NOMO-1 treated with DMSO at 0.1 percent for 48 hours (cell line): ENCODE measurements around the gene FIGNL2.
"Not testable (repeated sequence)": the region's sequence is repeated elsewhere in the genome, so short reads cannot be mapped to it uniquely, and the experiment has no call there.

Experiments used
- DNase-seq: peaks from one replicate; lab custom pipeline; 2025; ENCODE audit not compliant: unreplicated experiment; lab: John Stamatoyannopoulos, UW

The FIGNL2 gene

DNA sequence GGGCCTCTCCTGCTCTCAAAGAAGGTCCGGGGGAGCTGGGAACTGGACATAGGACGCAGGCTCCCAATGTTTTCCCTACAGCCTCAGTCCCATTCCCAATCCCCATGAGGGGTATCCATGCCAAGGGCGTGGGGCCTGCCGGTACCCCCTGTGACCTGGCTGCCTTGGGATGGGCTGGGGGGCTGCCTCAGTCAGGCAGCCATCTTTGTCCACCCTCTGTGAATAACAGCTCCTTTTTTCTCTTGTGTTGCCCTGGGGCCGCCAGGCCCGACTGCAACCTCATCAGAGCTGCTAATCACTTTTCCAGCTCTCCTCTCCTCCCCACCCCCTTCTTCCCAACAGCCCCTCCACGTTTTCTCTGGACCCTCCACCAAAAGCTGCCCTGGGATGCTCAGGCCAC lies 11.2 kb downstream of the FIGNL2 start:
- DNase-seq = no peak

DNA sequence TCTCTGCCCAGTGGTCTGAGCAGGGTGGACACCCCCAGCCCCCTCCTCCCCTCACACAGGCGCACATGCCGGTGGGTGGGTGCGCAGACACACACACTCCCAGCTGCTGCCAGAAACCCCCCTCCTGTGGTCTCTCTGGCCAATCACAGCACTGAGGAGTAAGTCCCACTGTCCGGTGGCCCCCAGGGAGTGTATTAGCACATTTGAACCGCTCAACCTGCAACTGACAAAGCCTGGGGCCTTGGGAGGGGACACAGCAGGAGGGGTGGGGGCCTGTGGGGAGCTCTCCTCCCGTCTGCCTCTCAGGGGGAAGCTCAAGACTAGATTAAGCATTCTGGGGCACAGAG lies 11.7 kb downstream of the FIGNL2 start:
- no peak for DNase-seq

DNA sequence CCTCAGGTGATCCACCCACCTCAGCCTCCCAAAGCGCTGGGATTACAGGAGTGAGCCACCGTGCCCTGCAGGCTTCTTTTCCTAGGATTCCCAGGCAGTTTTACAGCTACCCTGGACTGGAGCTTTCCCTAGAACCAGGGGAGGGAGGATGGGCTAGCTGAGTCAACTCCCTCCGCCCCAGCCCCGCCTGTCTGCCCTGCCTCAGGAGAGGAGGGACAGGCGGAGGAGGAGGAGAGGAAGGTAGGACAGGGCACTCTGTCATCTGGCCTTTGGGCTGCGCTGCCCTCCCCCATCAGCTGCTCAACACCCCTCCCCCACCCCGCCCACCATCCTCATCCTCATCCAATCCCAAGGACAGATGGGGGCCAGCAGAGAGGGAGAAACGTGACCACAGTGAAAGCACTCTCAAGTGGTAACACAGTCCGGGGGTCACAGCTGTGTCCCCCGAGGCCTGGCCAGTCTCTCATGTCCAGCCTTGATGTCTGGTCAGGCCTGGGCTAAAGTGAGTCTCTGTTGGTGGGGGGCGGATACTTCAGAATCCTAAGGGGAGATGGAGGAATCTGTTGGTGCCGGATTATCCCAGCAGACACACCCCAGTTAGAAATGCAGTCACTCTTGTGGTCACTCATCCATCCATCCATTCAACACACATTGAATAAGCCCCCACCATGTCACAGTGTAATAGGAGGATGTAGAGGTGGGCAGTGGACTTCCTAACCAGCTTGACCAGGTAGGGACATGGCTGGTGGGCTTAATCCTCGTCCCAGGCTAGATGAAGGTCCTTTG lies 12.3 kb downstream of the FIGNL2 start:
- DNase-seq = no peak

DNA sequence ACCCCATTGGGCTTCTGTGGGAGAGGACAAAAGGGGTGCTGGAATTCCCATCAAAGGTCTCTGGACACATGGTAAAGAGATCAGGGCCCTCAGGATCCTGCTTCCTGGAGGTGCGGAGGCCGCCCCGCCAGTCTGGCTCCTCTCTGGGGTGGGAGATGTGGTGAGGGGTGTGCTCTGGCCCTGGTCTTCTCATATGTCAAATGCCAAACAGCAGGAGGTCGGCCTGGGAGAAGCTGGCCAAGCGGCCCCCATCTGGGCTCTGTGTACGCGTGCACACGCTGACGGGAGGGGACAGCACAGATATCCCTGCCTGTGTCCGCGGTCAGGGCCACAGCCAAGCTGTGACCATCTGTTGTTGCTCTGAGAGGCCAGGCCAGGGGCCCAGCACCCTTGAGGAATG lies 14.1 kb downstream of the FIGNL2 start:
- DNase-seq = no peak

DNA sequence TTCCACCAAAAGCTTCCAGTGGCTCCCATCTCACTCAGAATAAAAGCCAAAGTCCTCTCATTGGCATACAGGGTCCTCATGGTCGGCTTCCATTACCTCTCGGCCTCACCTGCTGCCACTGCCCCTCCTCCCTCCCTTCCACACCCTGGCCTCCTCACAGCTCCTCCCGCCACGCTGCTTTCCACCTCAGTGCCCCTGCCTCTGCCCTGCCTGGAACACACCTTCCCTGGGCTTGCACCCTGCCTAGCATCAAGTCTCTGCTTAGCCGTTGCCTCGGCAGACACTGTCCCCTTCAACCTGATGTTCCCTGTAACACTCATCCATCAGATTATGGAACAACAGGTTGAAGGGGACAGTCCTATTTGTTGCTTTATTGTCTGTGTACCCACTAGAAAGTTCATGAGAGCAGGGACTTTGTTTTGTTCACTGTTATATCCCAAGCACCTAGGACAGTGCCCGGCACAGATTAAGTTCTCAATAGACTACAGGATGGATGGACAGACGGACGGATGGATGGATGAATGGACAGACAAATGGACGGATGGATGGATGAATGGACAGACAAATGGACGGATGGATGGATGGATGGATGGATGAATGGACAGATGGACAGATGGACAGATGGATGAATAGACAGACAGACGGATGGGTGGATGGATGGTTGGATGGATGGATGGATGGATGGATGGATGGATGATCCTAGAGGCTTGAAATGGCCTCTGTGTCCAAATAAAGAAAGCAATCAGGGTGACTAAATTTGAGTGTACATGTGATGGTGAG lies 14.9 kb downstream of the FIGNL2 start:
- DNase-seq = no peak

DNA sequence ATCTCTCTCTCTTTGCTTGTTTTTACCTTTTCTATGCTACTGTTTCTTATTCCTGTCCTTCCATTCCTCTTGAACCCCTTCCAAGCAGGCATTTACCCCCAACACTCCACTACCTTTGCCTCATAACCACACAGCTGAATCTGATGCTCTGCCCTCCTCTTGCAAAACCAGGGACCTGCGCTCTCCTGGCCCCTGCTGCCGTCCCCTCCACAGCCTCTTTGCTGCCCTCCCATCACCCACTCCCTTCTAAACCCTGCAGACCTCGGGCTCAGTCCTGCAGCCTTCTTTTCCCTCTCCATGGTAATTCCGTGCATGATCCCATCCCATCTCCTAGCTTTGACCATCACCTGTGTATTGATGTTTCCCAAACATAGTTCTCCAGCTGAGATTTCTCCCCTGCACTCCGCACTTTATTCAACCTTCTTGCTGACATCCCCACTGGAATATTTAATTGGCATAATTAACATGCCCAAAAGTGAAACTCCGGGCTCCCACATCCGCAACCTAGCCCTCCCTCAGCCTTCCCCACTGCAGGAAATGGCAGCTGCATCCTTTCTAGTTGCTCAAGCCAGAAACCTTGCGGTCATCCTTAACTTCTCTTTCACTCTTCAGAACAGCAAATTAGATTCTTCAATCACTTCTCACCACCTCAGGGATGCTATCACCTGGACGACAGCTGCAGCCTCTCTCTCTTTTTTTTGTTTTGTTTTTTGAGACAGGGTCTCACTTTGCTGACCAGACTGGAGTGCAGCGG lies 16.0 kb downstream of the FIGNL2 start:
- peak; percentile 85 for DNase-seq

DNA sequence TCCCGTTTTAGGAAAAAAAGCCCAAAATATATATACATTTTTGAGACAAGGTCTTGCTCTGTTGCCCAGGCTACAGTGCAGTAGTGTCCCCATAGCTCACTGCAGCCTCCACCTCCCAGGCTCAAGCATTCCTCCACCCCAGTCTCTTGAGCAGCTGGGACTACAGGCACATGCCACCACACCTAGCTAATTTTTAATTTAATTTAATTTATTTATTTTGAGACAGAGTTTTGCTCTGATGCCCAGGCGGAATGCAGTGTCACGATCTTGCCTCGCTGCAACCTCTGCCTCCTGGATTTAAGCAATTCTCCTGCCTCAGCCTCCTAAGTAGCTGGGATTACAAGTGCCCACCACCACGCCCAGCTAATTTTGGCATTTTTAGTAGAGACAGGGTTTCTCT lies 16.7 kb downstream of the FIGNL2 start:
- DNase-seq = not testable (repeated sequence)

DNA sequence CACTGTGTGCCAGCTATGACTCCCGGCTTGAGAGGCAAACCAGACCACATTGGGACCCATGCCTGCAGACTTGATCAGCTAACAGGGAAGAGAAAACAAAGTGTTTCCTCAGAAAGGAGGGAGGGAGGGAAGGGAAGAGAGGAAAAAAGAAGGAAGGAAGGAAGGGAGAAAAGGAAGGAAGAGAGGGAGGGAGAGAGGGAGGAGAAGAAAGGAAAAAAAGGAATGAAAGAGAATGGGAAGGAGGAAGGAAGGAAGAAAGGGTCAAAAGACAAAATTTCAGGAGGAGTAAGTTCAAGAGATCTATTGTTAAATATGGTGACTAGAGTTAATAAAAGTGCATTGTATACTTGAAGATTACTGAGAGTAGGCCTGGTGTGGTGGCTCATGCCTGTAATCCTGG lies 18.9 kb downstream of the FIGNL2 start:
- DNase-seq = no peak

DNA sequence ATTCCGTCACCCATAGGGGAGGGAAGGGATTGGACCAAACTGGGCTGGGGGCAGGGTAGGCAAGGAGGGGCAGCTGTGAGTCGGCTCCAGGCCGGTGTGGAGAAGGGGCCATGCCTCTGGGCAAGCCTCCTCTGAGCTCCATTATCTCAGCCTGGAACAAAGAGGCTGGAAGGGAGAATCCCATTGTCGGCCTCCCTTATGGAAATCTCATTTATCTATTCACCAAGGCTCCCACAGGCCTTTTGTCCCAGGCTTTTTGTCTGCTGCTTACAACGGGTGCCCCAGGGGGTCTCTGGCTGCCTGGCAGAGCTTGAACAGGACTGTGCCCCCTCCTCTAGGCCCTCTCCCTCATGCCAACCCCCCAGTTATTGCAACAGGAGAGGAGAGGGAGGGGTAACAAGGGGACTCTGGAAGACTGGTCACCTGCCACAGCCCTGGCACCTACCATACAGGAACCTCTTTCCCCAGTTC lies 19.5 kb downstream of the FIGNL2 start:
- no peak for DNase-seq

DNA sequence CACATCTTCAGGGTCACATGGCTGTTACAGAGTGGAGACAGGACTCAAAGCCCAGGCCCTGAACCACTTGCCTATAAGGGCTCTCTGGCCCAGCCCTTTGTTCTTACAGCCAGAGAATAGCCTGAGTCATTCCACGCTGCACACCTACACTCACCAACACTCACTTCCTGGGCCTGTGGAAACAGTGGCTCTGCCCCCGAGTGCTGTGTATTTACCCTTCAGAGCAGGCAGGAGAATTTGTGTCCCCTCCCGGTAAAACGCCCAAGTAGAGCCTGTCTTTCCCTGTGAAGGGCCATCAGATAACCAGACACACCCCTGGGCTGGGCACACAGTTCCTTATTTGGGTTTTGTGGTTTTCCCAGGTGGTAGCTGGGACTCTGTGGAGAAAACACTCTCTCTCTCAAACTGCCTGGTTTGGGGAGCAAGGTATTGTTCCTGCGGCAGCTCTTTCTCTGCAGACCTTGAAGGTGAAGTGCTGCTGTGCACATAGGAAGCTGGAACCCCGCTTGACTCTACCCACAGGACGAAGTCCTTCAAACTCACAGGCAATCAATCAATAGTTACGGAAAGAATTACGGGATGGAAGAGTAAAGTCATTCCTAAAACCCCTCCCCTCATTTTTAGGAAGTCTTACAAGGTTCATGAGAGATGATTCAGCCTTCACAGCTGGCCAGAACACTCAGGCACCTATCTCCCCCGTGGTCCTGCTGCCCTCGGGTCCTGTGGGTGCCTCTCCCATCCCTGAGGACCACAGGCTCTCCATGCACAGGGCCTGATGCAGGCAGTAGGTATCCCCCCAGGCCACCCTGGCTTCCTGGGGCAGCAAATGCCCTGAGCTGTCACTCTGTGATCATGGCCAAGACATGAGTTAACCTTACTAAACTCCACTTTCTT lies 20.3 kb downstream of the FIGNL2 start:
- peak; percentile 45 for DNase-seq

DNA sequence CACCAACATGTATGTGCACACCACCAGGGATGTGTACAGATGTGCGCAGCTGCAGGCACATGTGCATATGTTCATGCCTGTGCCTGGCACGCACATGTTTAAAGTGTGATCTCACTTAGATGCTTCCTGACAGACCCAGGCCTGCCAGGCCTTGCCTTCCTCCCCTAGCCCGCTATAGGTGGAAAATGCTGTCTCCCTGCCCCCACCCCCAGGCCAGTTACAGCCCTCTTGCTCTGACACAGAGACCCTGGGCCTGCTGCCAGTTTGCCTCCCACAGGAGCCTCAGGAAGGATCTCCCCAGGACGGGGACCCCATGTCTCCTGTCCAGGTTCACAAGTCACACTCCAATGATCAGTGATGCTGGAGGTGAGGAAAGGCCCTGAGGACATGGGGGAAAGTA lies 21.6 kb downstream of the FIGNL2 start:
- DNase-seq = no peak

DNA sequence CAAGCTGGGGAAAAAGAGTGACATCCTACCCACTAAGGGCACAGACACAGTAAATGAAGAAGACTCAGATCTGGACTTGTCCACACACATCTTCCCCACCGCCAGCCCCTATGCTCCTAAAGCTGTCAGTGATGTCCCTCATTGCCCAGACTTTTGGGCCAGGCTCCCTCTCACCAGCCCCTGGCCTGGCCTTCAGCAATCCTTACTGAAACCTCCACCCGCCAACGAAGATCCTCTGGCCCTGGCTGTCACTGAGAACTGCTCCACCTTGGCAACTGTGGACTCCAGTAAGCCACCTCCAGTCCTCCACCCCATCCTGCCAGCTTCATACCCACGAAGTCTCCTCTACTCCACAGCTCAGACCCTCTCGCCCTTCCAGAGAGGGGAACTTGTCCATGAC lies 23.3 kb downstream of the FIGNL2 start:
- no peak for DNase-seq

DNA sequence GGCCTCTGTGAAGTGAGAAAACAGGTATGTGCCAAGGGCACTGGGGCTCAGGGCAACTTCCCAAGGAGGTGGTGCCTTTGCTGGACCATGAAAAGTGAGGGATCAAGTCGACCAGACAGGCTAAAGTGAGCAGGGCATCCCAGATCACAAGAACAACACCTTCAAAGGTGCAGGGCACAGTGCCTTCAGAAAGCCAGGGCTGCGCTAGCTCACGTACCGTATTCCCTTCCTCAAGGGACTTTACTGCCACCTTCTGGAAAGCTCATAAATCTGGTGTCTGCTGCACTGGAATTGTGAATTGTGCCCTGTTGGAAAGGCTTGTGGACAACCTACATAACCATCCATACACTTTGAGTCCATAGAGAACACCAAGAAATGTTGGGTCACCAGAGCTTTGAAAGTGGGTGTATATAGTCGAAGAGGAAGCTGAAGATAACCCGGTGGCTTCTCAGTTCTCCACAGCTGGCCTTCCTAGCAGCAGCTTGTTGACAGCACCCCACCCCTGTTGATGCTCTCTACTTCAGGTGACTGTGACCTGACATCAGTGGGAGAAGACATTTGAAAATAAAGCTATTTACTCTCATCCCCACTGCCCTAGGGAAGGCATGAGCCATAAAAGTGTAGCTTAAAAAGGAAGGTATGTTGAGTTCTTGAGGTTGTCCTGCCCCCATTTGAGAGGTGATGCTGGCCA lies 24.5 kb downstream of the FIGNL2 start:
- DNase-seq = no peak

DNA sequence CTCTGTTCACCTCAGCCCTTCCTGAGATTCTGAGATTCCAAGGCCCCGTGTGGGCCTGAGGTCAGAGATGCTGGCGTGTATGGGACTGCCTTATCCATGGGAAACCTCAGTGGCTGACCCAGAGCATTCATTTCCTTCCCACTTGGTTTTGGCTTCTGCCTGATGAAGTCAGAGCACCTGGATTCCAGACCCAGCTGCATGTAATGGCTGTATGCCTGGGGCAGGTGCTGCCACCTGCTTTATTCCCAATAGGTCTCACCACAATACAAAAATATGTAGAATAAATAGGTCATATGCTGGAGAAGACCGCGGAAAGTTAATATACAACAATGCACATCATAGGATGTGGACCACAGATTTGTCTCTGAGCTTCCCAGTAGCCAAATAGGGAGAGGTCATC lies 25.6 kb downstream of the FIGNL2 start:
- DNase-seq = no peak

DNA sequence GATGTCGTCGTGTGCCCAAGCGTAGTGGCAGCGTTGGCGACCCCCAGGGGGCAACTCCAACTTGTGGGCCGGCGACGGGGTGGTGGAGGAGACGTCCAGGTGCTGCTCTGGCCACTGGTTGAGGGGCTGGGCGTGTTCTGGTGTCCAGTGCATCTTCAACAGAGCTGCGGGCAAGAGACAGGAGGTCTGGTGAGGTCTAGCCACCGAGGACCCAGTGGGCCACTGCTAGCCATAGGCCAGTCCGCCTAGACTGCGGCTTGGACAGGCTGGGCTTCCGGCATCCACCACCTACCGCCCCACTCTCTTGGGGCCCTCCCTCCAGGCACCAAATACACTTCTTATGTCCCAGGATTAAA lies 26.3 kb downstream of the FIGNL2 start:
- DNase-seq = no peak

DNA sequence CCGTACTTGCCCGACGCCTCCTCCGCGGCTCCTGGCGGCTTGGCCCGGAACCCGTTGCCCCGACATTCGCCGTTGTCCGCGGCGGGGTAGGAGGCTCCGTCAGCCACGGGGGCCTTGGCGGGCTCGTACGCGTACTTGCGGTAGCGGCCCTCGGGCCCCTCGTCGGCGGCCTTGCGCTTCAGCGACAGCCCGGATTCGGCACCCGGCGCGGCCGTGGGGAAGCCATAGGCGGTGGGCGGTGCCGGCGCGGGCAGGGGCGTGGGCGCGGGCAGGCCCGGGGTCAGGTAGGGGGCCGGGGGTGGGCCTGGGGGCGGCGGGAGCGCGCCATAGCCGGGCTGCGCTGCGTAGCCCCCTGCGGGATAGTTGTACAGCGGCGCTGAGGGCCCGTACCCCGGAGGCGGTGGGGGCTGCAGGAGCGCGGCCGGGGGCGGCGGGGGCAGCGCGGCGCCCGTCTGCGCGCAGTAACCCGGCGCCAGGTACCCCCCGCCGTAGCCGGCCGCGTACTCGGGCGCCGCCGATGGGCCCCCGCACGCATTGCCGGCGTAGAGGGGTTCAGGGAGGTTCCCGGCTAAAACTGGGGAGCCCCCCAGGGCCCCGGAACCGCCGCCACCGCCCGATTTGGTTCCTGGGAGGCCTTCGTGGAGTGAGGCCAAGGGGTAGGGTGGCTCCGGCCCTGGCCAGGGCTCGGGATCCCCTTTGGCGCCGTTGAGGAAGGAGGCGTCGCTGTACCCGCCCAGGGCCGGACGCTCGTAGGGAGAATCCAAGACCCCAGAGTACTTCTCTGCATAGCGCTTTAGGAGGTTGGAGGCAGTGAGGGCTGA lies 26.9 kb downstream of the FIGNL2 start:
- no peak for DNase-seq

DNA sequence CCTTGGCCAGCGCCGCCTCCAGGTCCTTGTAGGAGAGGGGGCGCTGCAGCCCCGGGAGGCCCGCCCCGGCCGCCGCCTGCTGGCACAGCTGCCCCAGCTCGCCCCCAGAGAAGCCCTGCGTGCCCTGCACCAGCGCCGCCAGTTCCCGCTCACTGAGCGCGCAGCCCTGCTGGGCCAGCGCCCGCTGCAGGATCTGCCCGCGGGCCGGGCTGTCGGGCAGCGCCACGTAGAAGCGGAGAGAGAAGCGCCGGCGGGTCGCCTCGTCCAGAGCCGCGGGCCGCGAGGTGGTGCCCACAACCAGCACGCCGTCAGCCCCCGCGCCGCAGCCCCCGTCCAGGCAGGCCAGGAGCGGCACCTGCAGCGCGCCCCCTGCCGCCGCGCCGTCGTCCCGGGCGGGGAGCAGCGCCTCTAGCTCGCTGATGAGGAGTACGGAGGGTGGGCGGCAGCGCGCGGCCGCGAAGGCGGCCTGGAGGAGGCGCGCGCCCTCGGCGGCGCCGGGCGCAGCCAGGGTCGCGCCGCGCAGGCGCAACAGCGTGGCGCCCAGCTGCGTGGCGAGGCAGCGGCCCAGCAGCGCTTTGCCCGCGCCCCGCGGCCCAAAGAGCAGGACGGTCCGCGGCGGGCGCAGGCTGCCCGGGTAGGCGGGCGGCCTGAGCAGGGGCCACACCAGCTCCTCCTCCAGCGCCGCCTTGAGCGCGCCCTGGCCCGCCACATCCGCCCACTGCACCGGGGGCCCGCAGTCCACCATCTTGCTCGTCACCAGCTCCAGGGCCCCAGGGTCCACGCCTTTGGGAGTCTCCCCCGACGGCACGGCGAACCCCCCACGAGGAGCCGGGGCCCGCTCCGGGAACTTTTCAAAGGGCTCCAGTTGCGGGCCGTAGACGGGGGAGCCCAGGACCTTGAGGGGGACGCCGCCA lies 27.7 kb downstream of the FIGNL2 start:
- peak; percentile 79 for DNase-seq

DNA sequence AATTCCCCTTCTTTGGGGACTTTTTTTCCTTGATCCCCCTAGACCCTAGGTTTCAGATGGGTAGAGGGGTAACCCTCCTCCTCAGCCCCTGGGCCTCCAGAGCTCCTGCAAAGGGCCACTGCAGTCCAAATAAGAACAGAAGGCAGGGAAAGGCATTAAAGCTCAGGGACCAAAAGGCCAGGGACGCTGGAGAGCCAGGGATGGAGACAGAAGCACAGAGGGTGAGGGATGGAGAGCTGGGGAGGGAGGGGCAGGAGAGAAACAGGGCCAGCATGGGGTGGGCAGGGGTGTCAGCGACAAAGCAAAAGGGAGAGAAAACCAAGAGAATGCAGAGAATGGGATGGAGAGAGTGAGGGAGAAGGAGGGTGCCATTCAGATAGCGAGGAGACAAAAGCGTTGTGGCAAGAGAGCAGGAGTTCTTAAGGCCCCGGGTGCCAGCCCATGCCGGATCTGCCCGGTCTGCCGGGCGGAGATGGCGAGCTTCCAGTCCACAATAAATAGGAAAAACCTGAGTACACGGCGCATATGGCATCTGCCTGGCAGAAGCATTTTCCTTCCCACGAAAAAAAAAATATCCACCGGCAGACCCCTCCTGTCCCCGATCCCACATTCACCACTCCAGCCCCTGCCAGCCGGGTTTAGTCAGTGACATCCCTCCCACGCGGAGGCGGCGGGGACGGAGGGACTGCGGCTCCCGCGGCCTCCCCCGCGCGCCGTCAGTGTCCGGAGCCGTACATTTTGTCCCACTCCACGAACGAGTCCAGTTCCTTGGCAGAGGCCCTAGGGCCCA lies 28.6 kb downstream of the FIGNL2 start:
- peak; percentile 20 for DNase-seq
